ENCODE data around the gene SYNGR1. TPM values are rescaled to one million over a fixed set of nuclear protein-coding genes. Genes with fewer than 3 reads are reported as not detected.
"Not testable (repeated sequence)": the region's sequence is repeated elsewhere in the genome, so short reads cannot be mapped to it uniquely, and the experiment has no call there.

Gene SYNGR1
- polyA plus RNA-seq, 6 donors from 2014 or later, result 2.6 to 11.9 (median 4.6) TPM

DNA sequence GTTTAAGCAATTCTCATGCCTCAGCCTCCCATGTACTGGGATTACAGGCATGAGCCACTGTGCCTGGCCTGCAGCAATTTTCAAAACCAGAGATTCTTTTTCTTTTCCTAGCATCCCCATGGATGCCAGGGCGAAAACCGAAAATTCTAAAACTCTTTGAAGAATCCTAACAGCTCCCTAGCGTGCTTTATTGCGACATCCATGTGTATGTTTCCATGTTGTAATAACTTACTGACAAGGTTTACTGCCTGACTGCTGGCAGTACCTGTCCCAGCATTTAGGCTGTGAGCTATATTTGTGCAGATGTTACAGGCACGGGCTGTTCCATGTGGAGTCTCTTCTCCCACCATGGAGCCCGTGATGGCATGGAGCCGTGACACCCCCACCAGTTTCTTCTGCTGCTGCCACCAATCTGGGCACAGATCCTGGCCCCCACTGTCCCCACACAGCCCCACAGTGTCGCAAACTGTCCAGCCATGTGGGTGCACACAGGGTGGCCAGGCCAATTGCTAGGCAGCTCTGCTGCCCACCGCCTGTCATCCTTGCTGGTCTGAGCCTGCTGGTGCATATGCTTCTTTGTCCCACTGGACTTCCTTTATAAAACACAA, 42.7 kb downstream of the SYNGR1 start:
- no peak for ATAC-seq (ENCODE audit: low read depth in 2 of 2)
- no peaks in the 10 kb centered on the region for H3K36me3 Mint-ChIP-seq
- no peaks in the 10 kb centered on the region for H3K9me3 Mint-ChIP-seq
- H3K4me1 Mint-ChIP-seq, result peaks cover 4 to 15% (median 6%) of the 10 kb centered on the region in 3 donors
- peaks cover 0 to 4% (median 0%) of the 10 kb centered on the region in 3 donors for H3K27me3 Mint-ChIP-seq
- no peak for DNase-seq
- H3K4me3 Mint-ChIP-seq, result no peak overlapping the region
- H3K27ac Mint-ChIP-seq, result no peak overlapping the region

- no peak for ATAC-seq (ENCODE audit: low read depth in 2 of 2)
- H3K27ac Mint-ChIP-seq, result no peak overlapping the region
- H3K4me3 Mint-ChIP-seq, result peak overlapping the region in 4 of 8 donors; percentile 22 to 61 (median 55)
- peaks cover 2 to 14% (median 7%) of the 10 kb centered on the region in 3 donors for H3K4me1 Mint-ChIP-seq
- no peaks in the 10 kb centered on the region for H3K36me3 Mint-ChIP-seq
- DNase-seq, result no peak
- no peaks in the 10 kb centered on the region for H3K27me3 Mint-ChIP-seq
- no peaks in the 10 kb centered on the region for H3K9me3 Mint-ChIP-seq
These were observed 46.4 kb downstream of the SYNGR1 start for GRCh38 chr22:39395936-39396796.

DNA sequence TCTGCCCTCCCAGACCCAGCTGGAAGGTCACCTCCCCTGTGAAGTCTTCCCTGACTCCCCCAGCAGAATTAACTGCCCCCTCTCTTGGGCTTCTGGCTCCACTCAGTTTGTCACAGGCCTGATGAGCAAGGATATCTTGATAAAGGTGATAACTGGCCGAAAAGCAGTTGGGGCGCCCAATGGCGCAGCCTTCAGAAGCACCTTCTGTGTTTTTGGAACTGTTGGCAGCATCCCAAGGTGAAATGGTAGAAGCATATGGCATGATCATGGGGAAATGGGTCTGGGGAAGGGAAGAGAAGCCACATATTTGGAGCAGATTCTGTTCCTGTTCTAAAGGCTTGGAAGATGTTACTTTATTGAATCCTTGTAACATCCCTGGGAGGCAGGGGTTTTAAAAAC, 47.0 kb downstream of the SYNGR1 start:
- Mint-ChIP-seq H3K4me3 (peak overlapping the region in 5 of 8 donors; percentile 22 to 61 (median 53)), H3K9me3 (no peaks in the 10 kb centered on the region), H3K4me1 (peaks cover 9 to 20% (median 9%) of the 10 kb centered on the region in 3 donors), H3K27me3 (no peaks in the 10 kb centered on the region), H3K36me3 (no peaks in the 10 kb centered on the region), H3K27ac (no peak overlapping the region)
- no peak for ATAC-seq (ENCODE audit: low read depth in 2 of 2)
- DNase-seq, result no peak

DNA sequence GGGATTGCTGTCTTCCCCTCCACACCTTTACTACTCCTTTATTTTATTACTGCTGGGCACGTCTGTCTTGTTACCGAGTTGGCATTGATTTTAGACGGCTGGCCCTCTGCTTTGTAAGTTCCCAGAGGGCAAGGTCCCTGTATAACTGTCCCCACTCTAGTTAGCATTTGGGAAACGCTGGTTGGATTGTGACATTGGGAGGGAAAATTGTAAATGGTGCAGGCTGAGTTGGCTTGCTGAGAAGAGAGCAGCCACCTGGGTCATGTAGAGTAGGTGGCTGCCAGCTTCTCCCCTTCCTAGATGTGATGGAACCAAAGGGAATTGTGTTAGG, 51.5 kb downstream of the SYNGR1 start:
- Mint-ChIP-seq H3K4me1 (peaks cover 19 to 48% (median 29%) of the 10 kb centered on the region in 3 donors), H3K27ac (peak overlapping the region in 1 of 6 donors; percentile 22), H3K36me3 (no peaks in the 10 kb centered on the region), H3K27me3 (no peaks in the 10 kb centered on the region), H3K4me3 (peak overlapping the region; percentile 66 to 96 (median 92)), H3K9me3 (no peaks in the 10 kb centered on the region)
- DNase-seq (no peak), ATAC-seq (ENCODE audit: low read depth in 2 of 2) (no peak)

GRCh38 chr22:39405346-39406085, 55.7 kb downstream of the SYNGR1 start:
- Mint-ChIP-seq H3K4me3 (no peak overlapping the region), H3K36me3 (no peaks in the 10 kb centered on the region), H3K27me3 (no peaks in the 10 kb centered on the region), H3K27ac (peak overlapping the region in 1 of 6 donors; percentile 64), H3K4me1 (peaks cover 18 to 46% (median 37%) of the 10 kb centered on the region in 3 donors), H3K9me3 (no peaks in the 10 kb centered on the region)
- DNase-seq (no peak), ATAC-seq (ENCODE audit: low read depth in 2 of 2) (no peak)

GRCh38 chr22:39408173-39408572, 58.4 kb downstream of the SYNGR1 start:
- no peak overlapping the region for H3K4me3 Mint-ChIP-seq
- ATAC-seq (ENCODE audit: low read depth in 2 of 2), result no peak
- no peak overlapping the region for H3K27ac Mint-ChIP-seq

DNA sequence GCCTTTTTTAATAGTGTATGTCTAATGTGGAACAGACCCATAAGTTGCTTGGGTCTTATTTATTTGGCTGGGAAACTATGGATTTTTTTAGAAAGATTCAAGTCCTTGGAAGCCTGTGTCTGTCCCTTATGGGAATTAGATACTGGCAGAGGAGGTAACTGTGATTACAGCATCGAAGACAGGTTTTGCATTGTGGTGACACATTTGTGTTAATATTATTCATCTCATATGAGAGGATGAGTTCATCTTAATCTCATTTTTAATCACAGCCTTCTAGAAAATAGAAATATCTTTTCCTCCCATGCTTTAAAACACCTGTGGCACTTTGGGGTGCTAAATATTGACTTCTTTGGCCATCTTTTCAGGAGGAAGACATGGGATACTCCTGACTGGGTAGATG, 59.0 kb downstream of the SYNGR1 start:
- ATAC-seq (ENCODE audit: low read depth in 2 of 2), result no peak
- no peak overlapping the region for H3K4me3 Mint-ChIP-seq
- no peaks in the 10 kb centered on the region for H3K9me3 Mint-ChIP-seq
- DNase-seq, result no peak
- H3K36me3 Mint-ChIP-seq, result no peaks in the 10 kb centered on the region
- peaks cover 18 to 43% (median 27%) of the 10 kb centered on the region in 3 donors for H3K4me1 Mint-ChIP-seq
- H3K27ac Mint-ChIP-seq, result no peak overlapping the region
- H3K27me3 Mint-ChIP-seq, result no peaks in the 10 kb centered on the region

More at GRCh38 chr22:39408173-39408572, 58.4 kb downstream of the SYNGR1 start:
- Mint-ChIP-seq H3K4me1 (peaks cover 21 to 40% (median 27%) of the 10 kb centered on the region in 3 donors), H3K9me3 (no peaks in the 10 kb centered on the region), H3K36me3 (no peaks in the 10 kb centered on the region), H3K27me3 (no peaks in the 10 kb centered on the region)
- no peak for DNase-seq

DNA sequence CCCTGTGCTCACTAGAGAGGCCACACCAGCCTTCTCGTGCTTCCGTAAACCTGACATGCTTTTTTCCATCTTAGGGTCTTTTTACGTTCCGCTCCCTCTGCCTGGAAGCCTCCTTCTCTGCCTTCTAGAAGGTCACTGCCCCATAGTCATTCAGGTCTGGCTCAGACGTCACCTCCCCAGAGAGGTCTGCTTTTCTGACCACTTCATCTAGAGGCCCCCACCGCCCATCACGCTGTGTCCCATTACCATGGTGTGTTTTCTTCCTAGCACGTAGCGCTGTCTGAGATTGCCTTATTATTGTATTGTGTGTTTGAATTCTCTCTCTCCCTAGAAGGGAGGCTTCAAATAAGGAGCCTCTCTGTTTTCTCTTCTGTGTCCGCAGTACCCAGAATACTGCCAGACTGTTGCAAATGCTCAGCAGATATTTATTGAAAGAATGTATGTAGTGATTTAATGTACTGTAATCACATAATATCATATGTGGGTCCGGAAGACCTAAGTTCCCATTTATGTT, 59.8 kb downstream of the SYNGR1 start:
- H3K36me3 Mint-ChIP-seq, result no peaks in the 10 kb centered on the region
- H3K4me3 Mint-ChIP-seq, result no peak overlapping the region
- H3K27me3 Mint-ChIP-seq, result no peaks in the 10 kb centered on the region
- peak overlapping the region in 2 of 6 donors; percentile 3 to 90 for H3K27ac Mint-ChIP-seq
- DNase-seq (no peak), ATAC-seq (ENCODE audit: low read depth in 2 of 2) (no peak)
- peaks cover 20 to 45% (median 31%) of the 10 kb centered on the region in 3 donors for H3K4me1 Mint-ChIP-seq
- no peaks in the 10 kb centered on the region for H3K9me3 Mint-ChIP-seq

- no peak for DNase-seq
- Mint-ChIP-seq H3K27ac (no peak overlapping the region), H3K4me3 (no peak overlapping the region), H3K9me3 (no peaks in the 10 kb centered on the region), H3K27me3 (no peaks in the 10 kb centered on the region), H3K4me1 (peaks cover 20 to 43% (median 33%) of the 10 kb centered on the region in 3 donors), H3K36me3 (no peaks in the 10 kb centered on the region)
- ATAC-seq (ENCODE audit: low read depth in 2 of 2), result no peak
These were observed 60.5 kb downstream of the SYNGR1 start for GRCh38 chr22:39410264-39410663.

DNA sequence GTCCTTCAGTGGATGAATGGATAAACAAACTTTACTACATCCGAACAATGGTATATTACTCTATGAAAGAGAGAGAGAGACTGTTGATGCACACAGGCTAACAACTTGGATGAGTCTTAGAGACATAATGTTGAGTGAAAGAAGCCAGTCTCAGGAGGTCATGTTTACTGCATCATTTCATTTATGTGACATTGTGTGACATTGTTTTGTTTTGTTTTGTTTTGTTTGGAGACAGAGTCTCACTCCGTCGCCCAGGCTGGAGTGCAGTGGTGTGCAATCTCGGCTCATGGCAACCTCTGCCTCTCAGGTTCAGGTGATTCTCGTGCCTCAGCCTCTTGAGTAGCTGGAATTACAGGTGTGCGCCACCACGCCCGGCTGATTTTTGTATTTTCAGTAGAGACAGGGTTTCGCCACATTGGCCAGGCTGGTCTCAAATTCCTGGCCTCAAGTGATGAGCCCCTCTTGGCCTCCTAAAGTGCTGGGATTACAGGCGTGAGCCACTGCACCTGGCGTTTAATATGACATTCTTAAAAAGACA, 62.1 kb downstream of the SYNGR1 start:
- DNase-seq; ATAC-seq (ENCODE audit: low read depth in 2 of 2); H3K27me3 Mint-ChIP-seq; H3K36me3 Mint-ChIP-seq; H3K9me3 Mint-ChIP-seq: not testable (repeated sequence)
- H3K4me3 Mint-ChIP-seq, result peak overlapping the region in 2 of 8 donors; percentile 29 to 54
- peak overlapping the region in 1 of 6 donors; percentile 49 for H3K27ac Mint-ChIP-seq
- H3K4me1 Mint-ChIP-seq, result peaks cover 23 to 36% (median 33%) of the 10 kb centered on the region in 3 donors

DNA sequence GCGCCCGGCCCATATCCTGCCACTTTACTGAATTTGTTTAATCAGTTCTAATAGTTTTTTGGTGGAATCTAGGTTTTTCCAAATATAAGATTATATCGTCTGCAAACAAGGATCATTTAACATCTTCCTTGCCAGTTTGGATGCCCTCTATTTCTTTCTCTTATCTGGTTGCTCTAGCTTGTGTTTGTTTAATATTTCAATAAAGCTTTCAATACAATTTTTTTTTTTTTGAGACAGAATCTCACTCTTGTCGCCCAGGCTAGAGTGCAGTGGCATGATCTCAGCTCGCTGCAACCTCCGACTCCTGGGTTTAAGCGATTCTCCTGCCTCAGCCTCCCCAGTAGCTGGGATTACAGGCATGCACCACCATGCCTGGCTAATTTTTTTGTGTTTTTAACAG, 63.4 kb downstream of the SYNGR1 start:
- not testable (repeated sequence) for H3K27ac Mint-ChIP-seq, H3K4me3 Mint-ChIP-seq

GRCh38 chr22:39414377-39414776, 64.6 kb downstream of the SYNGR1 start:
- Mint-ChIP-seq H3K9me3 (no peaks in the 10 kb centered on the region), H3K27ac (no peak overlapping the region), H3K4me3 (peak overlapping the region in 2 of 8 donors; percentile 63 to 76), H3K36me3 (peaks cover 7 to 11% of the 10 kb centered on the region in 2 donors), H3K4me1 (peaks cover 22 to 31% (median 28%) of the 10 kb centered on the region in 3 donors), H3K27me3 (no peaks in the 10 kb centered on the region)
- DNase-seq, result no peak
- no peak for ATAC-seq (ENCODE audit: low read depth in 2 of 2)

More for the DNA sequence above, 63.4 kb downstream of the SYNGR1 start:
- H3K9me3 Mint-ChIP-seq; ATAC-seq (ENCODE audit: low read depth in 2 of 2); H3K36me3 Mint-ChIP-seq; H3K27me3 Mint-ChIP-seq; DNase-seq: not testable (repeated sequence)
- peaks cover 23 to 36% (median 33%) of the 10 kb centered on the region in 3 donors for H3K4me1 Mint-ChIP-seq

DNA sequence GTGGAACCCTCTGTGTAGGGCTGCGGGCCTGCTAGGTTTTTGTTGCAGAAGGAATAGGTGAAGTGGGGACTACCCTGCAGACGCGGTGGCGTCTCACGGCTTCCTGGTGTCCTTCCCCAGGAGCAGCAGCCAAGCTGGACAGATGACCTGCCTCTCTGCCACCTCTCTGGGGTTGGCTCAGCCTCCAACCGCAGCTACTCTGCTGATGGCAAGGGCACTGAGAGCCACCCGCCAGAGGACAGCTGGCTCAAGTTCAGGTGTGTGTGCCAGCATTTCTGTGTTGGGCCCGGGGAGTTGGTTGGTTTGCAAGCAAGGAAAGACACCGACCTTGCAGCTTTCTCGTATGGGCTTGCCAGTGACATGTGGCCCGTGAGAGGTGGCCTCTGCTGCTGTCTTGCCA, 65.1 kb downstream of the SYNGR1 start:
- peaks cover 17 to 30% (median 24%) of the 10 kb centered on the region in 3 donors for H3K4me1 Mint-ChIP-seq
- no peak overlapping the region for H3K27ac Mint-ChIP-seq
- H3K4me3 Mint-ChIP-seq, result no peak overlapping the region
- H3K36me3 Mint-ChIP-seq, result peaks cover 10 to 15% of the 10 kb centered on the region in 2 donors
- no peaks in the 10 kb centered on the region for H3K27me3 Mint-ChIP-seq
- ATAC-seq (ENCODE audit: low read depth in 2 of 2) (no peak), DNase-seq (no peak)
- H3K9me3 Mint-ChIP-seq, result no peaks in the 10 kb centered on the region
